Trophoblast cell (in vitro differentiated cells and primary cell): ENCODE data around the gene ATP1B2.
A peak's percentile ranks its signal among the peaks of the same experiment; 100 is the strongest.

Experiments
- DNase-seq, 2 donors: peaks; one replicate each; pipeline ENCODE4 v3.0.0-alpha.2; 2016
- H2AFZ ChIP-seq: 2 replicates; pipeline ENCODE4 v1.6.1; 2013; ENCODE audit warnings: low read length, moderate library complexity, mild to moderate bottlenecking; ENCODE audit not compliant: insufficient read depth, poor library complexity
- H2AK5ac ChIP-seq: 2 replicates; pipeline ENCODE4 v1.6.1; 2013; ENCODE audit warnings: mild to moderate bottlenecking, low read length
- H2BK120ac ChIP-seq: 2 replicates; pipeline ENCODE4 v1.6.1; 2013; ENCODE audit warnings: low read length, mild to moderate bottlenecking, moderate library complexity; ENCODE audit not compliant: insufficient read depth, poor library complexity
- H2BK12ac ChIP-seq: 2 replicates; pipeline ENCODE4 v1.6.1; 2013; ENCODE audit warnings: mild to moderate bottlenecking, low read length, moderate library complexity
- H2BK5ac ChIP-seq: 2 replicates; pipeline ENCODE4 v1.6.1; 2013; ENCODE audit warnings: low read length, low read depth, moderate library complexity, mild to moderate bottlenecking; ENCODE audit not compliant: poor library complexity
- H3K14ac ChIP-seq: 2 replicates; pipeline ENCODE4 v1.6.1; 2013; ENCODE audit warnings: mild to moderate bottlenecking, low read length
- H3K18ac ChIP-seq: 2 replicates; pipeline ENCODE4 v1.6.1; 2013; ENCODE audit warnings: mild to moderate bottlenecking, low read length
- H3K23ac ChIP-seq: 2 replicates; pipeline ENCODE4 v1.6.1; 2013; ENCODE audit warnings: low read length
- H3K27ac ChIP-seq: 2 replicates; pipeline ENCODE4 v1.5.1; 2013; ENCODE audit warnings: low read depth, mild to moderate bottlenecking, inconsistent platforms, low read length, moderate library complexity
- H3K27me3 ChIP-seq: 2 replicates; pipeline ENCODE4 v1.6.1; 2013; ENCODE audit warnings: inconsistent platforms, mild to moderate bottlenecking, low read length, moderate library complexity; ENCODE audit not compliant: insufficient read depth
- H3K36me3 ChIP-seq, 2 experiments: 1 replicate in 1 of 2; 2 replicates in 1 of 2; pipeline ENCODE4 v1.6.1; 2013; ENCODE audit warnings: low read length in 2 of 2, mild to moderate bottlenecking in 2 of 2, moderate library complexity in 1 of 2; ENCODE audit not compliant: insufficient read depth in 2 of 2, control insufficient read depth in 1 of 2
- H3K4ac ChIP-seq: 2 replicates; pipeline ENCODE4 v1.6.1; 2013; ENCODE audit warnings: low read depth, mild to moderate bottlenecking, low read length, moderate library complexity
- H3K4me1 ChIP-seq, 2 experiments: 1 replicate in 1 of 2; 2 replicates in 1 of 2; pipeline ENCODE4 v1.6.1; 2013; ENCODE audit warnings: low read length in 2 of 2, mild to moderate bottlenecking in 2 of 2, moderate library complexity in 1 of 2; ENCODE audit not compliant: insufficient read depth in 2 of 2, control insufficient read depth in 1 of 2
- H3K4me2 ChIP-seq: 2 replicates; pipeline ENCODE4 v1.6.1; 2013; ENCODE audit warnings: inconsistent platforms, mild to moderate bottlenecking, low read length, moderate library complexity
- H3K4me3 ChIP-seq: 2 replicates; pipeline ENCODE4 v1.5.1; 2013; ENCODE audit warnings: mild to moderate bottlenecking, low read depth, low read length, inconsistent platforms
- H3K79me1 ChIP-seq: one replicate; pipeline ENCODE4 v1.6.1; 2013; ENCODE audit warnings: low read length
- H3K79me2 ChIP-seq: 2 replicates; pipeline ENCODE4 v1.6.1; 2013; ENCODE audit warnings: low read length, mild to moderate bottlenecking; ENCODE audit not compliant: control insufficient read depth, insufficient read depth, poor library complexity
- H3K9ac ChIP-seq: 2 replicates; pipeline ENCODE4 v1.6.1; 2013; ENCODE audit warnings: mild to moderate bottlenecking, low read length
- H3K9me3 ChIP-seq: 2 replicates; pipeline ENCODE4 v1.6.1; 2013; ENCODE audit warnings: low read depth, mild to moderate bottlenecking, control low read depth, inconsistent platforms, low read length; ENCODE audit not compliant: insufficient read depth
- H4K12ac ChIP-seq: 2 replicates; pipeline ENCODE4 v1.6.1; 2013; ENCODE audit warnings: low read depth, mild to moderate bottlenecking, low read length, moderate library complexity
- H4K8ac ChIP-seq: 2 replicates; pipeline ENCODE4 v1.6.1; 2013; ENCODE audit warnings: low read depth, mild to moderate bottlenecking, low read length, moderate library complexity
- H4K91ac ChIP-seq: one replicate; pipeline ENCODE4 v1.6.1; 2013; ENCODE audit warnings: low read depth, mild to moderate bottlenecking, low read length, moderate library complexity
- WGBS: extraction: QIAGEN DNeasy Blood & Tissue Kit; methylation state at CpG from one replicate; pipeline ENCODE4 v1.1.7; 2013; ENCODE audit warnings: missing lambda C conversion rate; ENCODE audit not compliant: insufficient read length, insufficient coverage; ENCODE audit errors: extremely low coverage; 5-methylcytosine and 5-hydroxymethylcytosine counted together

ATP1B2 gene

GRCh38 chr17:7631398-7632380 lies 19.0 kb upstream of the ATP1B2 start:
- H2BK5ac ChIP-seq: no peak overlapping the region
- no peaks in the 10 kb centered on the region for H3K36me3 ChIP-seq
- H2BK120ac ChIP-seq: no peak overlapping the region
- H3K27me3 ChIP-seq: no peaks in the 10 kb centered on the region
- no peak overlapping the region for H3K14ac ChIP-seq
- no peak for DNase-seq
- no peak overlapping the region for H3K27ac ChIP-seq
- H3K9me3 ChIP-seq: peaks cover 1% of the 10 kb centered on the region
- no peak overlapping the region for H2AFZ ChIP-seq
- no peak overlapping the region for H3K18ac ChIP-seq
- H4K12ac ChIP-seq: no peak overlapping the region
- no peak overlapping the region for H3K4me2 ChIP-seq
- H3K9ac ChIP-seq: no peak overlapping the region
- no peak overlapping the region for H4K91ac ChIP-seq
- no peak overlapping the region for H3K23ac ChIP-seq
- no CpG with 5 or more reads among the region's 11 CpGs for WGBS
- peaks cover 4 to 5% of the 10 kb centered on the region in 2 experiments for H3K4me1 ChIP-seq
- H3K4me3 ChIP-seq: no peak overlapping the region
- peaks cover 2% of the 10 kb centered on the region for H3K79me1 ChIP-seq
- no peak overlapping the region for H2AK5ac ChIP-seq
- no peak overlapping the region for H2BK12ac ChIP-seq
- peaks cover 2% of the 10 kb centered on the region for H3K79me2 ChIP-seq
- no peak overlapping the region for H3K4ac ChIP-seq
- H4K8ac ChIP-seq: no peak overlapping the region

- no peak overlapping the region for H3K9ac ChIP-seq
- no peak overlapping the region for H3K18ac ChIP-seq
- H3K4me2 ChIP-seq: no peak overlapping the region
- no peak overlapping the region for H4K91ac ChIP-seq
- H2AK5ac ChIP-seq: no peak overlapping the region
- H3K14ac ChIP-seq: no peak overlapping the region
- H2AFZ ChIP-seq: no peak overlapping the region
- H4K8ac ChIP-seq: no peak overlapping the region
- H3K27me3 ChIP-seq: no peaks in the 10 kb centered on the region
- no peak overlapping the region for H3K23ac ChIP-seq
- H2BK12ac ChIP-seq: no peak overlapping the region
- H3K27ac ChIP-seq: no peak overlapping the region
- H3K79me2 ChIP-seq: peaks cover under 1% of the 10 kb centered on the region
- no peaks in the 10 kb centered on the region for H3K36me3 ChIP-seq
- peaks cover 1% of the 10 kb centered on the region for H3K9me3 ChIP-seq
- DNase-seq: peak in 1 of 2 donors; percentile 45
- H3K4ac ChIP-seq: no peak overlapping the region
- no peak overlapping the region for H2BK120ac ChIP-seq
- peaks cover under 1% of the 10 kb centered on the region for H3K79me1 ChIP-seq
- H2BK5ac ChIP-seq: no peak overlapping the region
- peaks cover 0 to 2% of the 10 kb centered on the region in 2 experiments for H3K4me1 ChIP-seq
- H3K4me3 ChIP-seq: no peak overlapping the region
- WGBS: no CpG with 5 or more reads among the region's 6 CpGs
- no peak overlapping the region for H4K12ac ChIP-seq
These were observed 18.2 kb upstream of the ATP1B2 start for GRCh38 chr17:7632492-7632894.

- Histone ChIP-seq H3K79me1 (no peaks in the 10 kb centered on the region), H3K9ac (no peak overlapping the region)
- no CpG with 5 or more reads among the region's 2 CpGs for WGBS
These were observed 17.6 kb upstream of the ATP1B2 start for GRCh38 chr17:7633093-7633492.

GRCh38 chr17:7634384-7634783 lies 16.3 kb upstream of the ATP1B2 start:
- Histone ChIP-seq H3K36me3 (no peaks in the 10 kb centered on the region), H2BK5ac (no peak overlapping the region), H3K9me3 (peaks cover 1% of the 10 kb centered on the region), H4K8ac (no peak overlapping the region), H2AK5ac (no peak overlapping the region), H3K27me3 (no peaks in the 10 kb centered on the region), H3K23ac (no peak overlapping the region), H3K9ac (no peak overlapping the region), H3K4me1 (no peaks in the 10 kb centered on the region), H4K12ac (no peak overlapping the region), H2AFZ (no peak overlapping the region), H3K18ac (no peak overlapping the region), H3K79me2 (no peaks in the 10 kb centered on the region), H4K91ac (no peak overlapping the region), H3K4ac (no peak overlapping the region), H3K14ac (no peak overlapping the region), H3K79me1 (no peaks in the 10 kb centered on the region), H3K27ac (no peak overlapping the region), H2BK12ac (no peak overlapping the region), H2BK120ac (no peak overlapping the region), H3K4me2 (no peak overlapping the region), H3K4me3 (no peak overlapping the region)
- DNase-seq: peak in 1 of 2 donors; percentile 12
- WGBS: no CpG with 5 or more reads among the region's 5 CpGs

More at GRCh38 chr17:7633093-7633492, 17.6 kb upstream of the ATP1B2 start:
- Histone ChIP-seq H2BK5ac (no peak overlapping the region), H2BK120ac (no peak overlapping the region), H4K12ac (no peak overlapping the region), H3K9me3 (peaks cover 1% of the 10 kb centered on the region), H3K18ac (no peak overlapping the region), H2AK5ac (no peak overlapping the region), H3K14ac (no peak overlapping the region), H3K4me2 (no peak overlapping the region), H3K4me1 (no peaks in the 10 kb centered on the region), H2AFZ (no peak overlapping the region), H4K91ac (no peak overlapping the region), H4K8ac (no peak overlapping the region), H3K4me3 (no peak overlapping the region), H3K36me3 (no peaks in the 10 kb centered on the region), H3K27ac (no peak overlapping the region), H2BK12ac (no peak overlapping the region), H3K27me3 (no peaks in the 10 kb centered on the region), H3K79me2 (no peaks in the 10 kb centered on the region), H3K4ac (no peak overlapping the region), H3K23ac (no peak overlapping the region)
- no peak for DNase-seq
